HL-60/S4 (cell line): Measurements from ENCODE around the gene MBD4.
"Not testable (repeated sequence)": the region's sequence is repeated elsewhere in the genome, so short reads cannot be mapped to it uniquely, and the experiment has no call there.

Source experiments
- in situ Hi-C: fragments of 300-500 bp; cut with MboI; formaldehyde crosslinking; loops from 2 replicates; pipeline ENCODE4 v1.14.3; 2022; ENCODE audit warnings: low sequenced_read_pairs

Gene MBD4

DNA sequence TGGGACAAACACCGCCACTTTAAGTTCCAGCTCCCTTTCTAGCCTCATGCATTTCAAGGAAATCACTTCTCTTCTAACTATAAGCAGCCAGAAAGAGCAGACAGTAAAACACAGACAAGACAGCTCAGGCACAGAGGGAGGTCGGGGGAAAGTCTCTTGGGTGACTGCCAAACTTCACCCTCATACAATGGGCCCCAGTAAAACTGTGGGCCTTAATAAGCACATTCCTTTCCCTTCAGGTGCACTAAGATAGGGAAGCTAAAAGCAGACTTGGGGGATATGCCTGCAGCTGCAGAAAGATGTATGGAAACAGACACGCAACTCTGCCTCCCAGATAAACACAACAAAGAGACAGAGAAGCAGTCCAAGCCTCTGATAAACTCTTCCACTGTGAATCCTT, 26.5 kb downstream of the MBD4 start:
- in situ Hi-C loops = not testable (repeated sequence)

DNA sequence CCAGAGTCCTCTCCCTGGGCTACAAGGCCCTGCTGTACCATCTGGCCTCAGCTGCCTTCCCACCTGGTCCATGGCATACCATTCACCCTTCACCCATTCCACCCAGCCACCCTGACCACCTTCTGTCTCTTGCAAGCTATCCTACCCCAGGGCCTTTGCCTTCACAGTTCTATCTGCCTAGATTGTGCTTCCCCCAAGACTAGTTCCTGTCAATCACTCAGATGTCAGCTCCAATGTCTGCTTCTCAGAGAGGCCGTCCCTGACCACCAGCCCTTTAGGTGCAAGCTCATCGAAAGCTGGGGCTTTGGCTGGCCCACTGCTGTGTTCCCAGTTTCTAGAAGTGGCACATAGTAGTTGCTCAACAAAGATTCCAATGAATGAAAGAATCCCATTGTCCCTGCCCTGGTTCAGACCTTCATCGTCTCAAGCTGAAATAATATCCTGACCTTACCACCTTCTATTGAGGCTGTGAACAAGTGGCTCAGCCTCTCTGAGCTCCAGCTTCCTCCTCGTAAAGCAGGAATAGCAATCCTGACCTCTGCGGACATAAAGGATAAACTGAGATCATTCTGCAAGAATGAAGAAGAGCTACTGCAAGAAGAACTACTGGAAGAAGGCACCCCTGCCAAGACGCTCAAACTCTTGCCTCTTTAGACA, 27.1 kb downstream of the MBD4 start:
- in situ Hi-C loops = no loop called here

DNA sequence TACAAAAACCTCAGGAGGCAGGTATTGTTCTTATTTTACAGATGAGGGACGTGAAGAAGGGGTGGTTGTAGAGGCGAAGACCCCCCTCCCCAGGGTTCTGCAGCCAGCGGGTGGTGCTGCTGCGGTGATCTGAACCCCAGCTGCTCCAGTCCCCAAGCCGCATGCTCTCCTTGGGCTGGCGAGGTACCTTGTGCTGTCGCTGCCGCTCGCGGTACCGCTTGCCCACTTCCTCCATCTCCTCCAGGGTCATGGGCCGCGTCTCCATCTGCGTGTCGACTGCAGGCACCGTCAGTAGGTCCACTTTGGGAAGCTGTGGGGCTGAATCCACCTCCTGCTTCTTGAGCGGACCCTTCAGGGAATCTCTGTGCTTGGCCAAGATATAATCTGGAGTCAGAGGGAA, 28.8 kb downstream of the MBD4 start:
- in situ Hi-C loops = no loop called here

- in situ Hi-C loops = no loop called here
Measured at GRCh38 chr3:129409541-129409940, 30.2 kb downstream of the MBD4 start.

- in situ Hi-C loops = no loop called here
Measured at GRCh38 chr3:129404610-129405009, 35.1 kb downstream of the MBD4 start.

DNA sequence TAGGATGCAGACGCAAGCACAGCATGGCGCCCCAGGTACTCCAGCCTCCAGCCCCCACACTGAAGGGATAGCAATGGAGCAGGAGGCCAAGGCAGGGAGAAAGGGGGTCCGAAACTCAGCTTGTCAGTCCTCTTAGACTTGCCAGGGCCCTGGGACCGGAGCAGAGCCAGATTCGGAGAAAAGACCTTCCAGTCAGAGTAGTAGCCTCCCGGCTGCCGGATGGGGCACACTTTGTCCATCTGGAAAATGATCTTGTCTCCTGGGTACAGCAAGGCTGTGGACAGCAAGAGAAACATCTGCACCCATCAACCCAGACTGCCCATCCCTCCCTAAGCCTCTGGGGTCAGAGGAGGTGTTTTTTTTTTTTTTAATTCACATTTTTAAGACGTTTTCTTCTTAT, 35.6 kb downstream of the MBD4 start:
- in situ Hi-C loops = no loop called here

DNA sequence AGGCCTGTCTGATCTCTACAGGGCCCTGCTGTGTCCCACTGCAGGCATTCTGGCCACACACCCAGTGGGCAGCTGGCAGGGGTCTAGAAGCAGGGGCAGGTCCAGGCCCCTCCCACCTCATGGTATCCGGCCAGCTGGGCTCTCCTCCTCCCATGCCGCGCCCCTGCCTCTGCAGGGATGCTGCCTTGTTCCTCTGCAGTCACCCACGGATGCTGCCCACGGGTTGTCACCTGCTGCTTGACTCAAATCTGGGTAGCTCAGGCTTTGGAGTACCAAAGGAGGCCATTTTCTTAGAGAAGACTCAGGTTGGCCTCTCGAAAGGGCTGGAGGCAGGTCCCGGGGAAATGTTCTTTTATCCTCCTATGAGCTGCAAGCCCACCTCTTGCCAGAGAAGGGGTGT, 36.3 kb downstream of the MBD4 start:
- in situ Hi-C loops = no loop called here

- in situ Hi-C loops = no loop called here
Measured at GRCh38 chr3:129402616-129403015, 37.1 kb downstream of the MBD4 start.

DNA sequence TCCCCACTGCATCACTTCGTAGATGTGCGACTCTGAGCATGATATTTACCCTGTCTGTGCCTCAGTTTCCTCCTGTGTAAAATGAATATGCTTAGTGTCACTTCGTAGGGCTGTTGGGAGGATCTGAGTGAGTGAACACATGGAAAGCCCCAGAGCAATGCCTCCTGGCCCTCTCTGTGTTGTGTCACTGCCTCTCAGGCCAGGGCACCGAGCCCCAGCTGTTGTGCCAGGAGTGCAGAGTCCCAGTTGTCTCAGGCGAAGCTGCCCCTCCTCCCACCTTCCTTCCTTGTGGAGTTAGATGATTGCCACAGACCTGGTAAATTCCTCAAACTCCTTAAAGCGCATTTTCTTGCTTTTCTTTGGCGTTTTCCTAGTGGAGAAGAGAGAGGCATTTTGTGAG, 37.5 kb downstream of the MBD4 start:
- in situ Hi-C loops = no loop called here

- in situ Hi-C loops = no loop called here
Measured at GRCh38 chr3:129399895-129400357, 39.8 kb downstream of the MBD4 start.

DNA sequence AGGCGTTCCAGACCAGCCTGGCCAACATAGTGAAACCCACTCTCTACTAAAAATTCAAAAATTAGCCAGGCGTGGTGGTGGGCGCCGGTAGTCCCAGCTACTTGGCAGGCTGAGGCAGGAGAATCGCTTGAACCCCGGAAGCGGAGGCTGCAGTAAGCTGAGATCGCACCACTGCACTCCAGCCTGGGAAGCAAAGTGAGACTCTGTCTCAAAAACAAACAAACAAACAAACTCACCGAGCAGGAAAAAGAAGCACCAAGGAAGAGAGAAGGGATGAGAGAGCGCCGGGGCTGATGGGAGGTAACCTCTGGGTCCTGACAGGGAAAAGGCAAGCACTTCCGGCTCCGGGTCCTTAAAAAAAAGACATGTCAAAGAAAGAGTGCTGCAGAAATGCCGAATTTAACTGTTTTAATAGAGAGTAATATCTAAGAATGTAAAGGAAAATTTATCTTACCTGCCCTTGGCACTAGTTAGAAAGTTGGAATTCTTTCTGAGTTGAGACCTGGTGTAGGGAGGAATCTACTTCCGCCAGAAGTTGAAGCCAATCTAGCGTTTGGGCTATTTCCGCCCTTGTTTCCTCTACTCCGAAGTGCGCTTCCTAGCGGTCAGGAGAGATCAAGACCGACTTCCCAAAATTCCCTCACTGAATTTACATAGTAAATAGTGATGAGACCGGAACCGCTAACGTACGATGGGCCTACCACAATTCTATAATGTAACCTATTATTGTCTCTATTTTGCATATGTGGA, 40.4 kb downstream of the MBD4 start:
- in situ Hi-C loops = no loop called here

DNA sequence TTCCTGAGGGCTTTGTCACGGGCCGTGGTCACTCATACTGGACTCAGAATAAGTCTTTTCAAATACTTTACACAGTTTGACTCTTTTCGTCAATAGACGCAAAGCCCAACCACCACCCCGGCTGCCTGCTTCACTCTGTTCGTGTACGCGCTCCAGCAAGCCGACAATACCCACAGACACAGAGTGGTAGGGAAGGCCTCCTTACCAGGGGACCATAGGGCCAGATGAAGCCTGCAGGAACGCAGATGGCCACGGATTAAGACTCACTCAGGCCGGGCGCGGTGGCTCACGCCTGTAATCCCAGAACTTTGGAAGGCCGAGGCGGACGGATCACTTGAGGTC, 41.0 kb downstream of the MBD4 start:
- in situ Hi-C loops = no loop called here

GRCh38 chr3:129393760-129394564, 45.8 kb downstream of the MBD4 start:
- in situ Hi-C loops = not testable (repeated sequence)

- in situ Hi-C loops = no loop called here
Measured at GRCh38 chr3:129393271-129393670, 46.5 kb downstream of the MBD4 start.

DNA sequence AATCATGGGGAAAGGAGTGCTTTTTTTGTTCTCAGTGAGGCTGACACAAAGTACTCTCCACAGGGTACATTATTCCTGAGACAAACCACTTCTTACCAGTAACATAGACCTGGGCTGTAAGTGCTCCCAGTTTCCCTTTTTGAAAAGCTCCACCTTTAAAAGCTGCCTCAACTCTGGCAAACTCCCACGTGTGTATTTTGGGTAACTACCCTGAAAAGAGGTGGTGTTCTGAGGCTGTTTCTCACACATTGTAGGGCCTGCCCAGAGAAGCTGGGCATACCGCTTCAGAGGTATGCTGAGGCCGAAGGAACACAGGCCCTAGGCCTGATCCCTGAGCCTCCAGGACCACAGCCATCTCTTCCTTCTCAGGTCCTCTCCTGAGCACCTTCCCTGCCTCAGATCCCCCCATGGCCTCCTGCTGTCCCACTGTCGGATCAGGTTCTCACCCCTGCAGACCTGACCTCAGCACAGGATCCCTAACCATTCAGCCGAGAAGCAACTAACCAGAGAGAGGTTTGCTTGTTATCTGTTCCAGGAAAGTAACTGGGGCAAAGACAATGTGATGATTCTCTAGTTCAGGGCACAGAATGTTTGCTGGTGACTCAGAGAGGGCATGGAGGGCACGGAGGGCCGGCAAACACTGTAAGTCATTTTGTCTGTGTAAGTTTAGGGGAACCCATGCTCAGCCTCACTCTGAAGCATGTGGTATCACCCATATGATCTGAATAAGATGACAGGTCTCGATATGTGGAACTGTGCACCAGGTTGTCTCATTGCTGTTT, 47.5 kb downstream of the MBD4 start:
- in situ Hi-C loops = not testable (repeated sequence)

GRCh38 chr3:129391583-129391982, 48.2 kb downstream of the MBD4 start:
- in situ Hi-C loops = not testable (repeated sequence)

- in situ Hi-C loops = no loop called here
Measured at GRCh38 chr3:129389572-129389937, 50.2 kb downstream of the MBD4 start.

- in situ Hi-C loops = not testable (repeated sequence)
Measured at GRCh38 chr3:129388791-129389571, 50.8 kb downstream of the MBD4 start.

DNA sequence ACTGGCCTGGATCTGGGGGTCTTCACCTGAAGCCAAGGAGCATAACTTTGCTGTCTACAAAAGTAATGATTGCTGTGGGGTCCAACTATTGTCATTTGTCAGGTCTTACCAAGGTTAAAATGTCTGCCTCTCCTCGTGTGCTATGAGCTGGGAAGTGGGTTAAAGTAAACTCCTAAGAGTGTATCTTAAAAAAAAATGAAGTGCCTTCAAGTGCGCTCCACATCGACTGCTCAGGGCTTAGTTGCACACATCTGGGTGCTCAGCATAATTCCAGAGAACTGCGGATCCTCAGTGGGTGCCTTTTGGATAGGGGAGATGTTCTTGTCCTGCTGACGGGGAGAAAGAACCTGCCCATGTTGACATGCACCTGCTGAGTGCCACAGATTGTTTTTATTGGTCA, 52.3 kb downstream of the MBD4 start:
- in situ Hi-C loops = no loop called here

- in situ Hi-C loops = no loop called here
Measured at GRCh38 chr3:129386984-129387383, 52.8 kb downstream of the MBD4 start.
